ENCODE data around the gene LARGE1. TPM values are rescaled to one million over a fixed set of nuclear protein-coding genes. Genes with fewer than 3 reads are reported as not detected.

LARGE1 gene
- total RNA-seq, 2 donors from 2014 or later = 29.5 to 42.1 TPM

DNA sequence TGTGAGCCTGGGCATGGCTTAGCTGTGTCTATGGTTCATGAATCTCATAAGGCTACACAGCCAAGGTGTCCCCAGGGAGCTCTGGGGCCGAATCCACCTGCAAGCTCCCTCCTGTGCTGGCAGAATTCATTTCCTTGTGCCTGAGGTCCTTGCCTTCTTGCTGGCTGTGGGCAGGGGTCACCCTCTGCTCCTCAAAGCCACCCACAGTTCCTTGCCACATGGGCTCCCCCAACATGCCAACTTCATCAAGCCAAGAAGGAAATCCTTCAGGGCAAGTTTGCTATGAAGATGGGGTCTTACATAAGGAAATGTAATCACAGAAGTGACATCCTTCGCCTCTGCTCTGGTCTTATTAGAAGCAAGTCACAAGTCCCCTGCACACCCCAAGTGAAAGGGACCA is 24.8 kb downstream of the LARGE1 start:
- DNase-seq (ENCODE audit: low spot score) (no peak), ATAC-seq (ENCODE audit: insufficient number of reproducible peaks, low FRiP score, low read depth) (no peak)
- Histone ChIP-seq H3K36me3 (no peaks in the 10 kb centered on the region), H3K9me3 (no peaks in the 10 kb centered on the region), H3K27me3 (replicated peaks; ENCODE audit: insufficient read depth) (no peaks in the 10 kb centered on the region), H3K4me1 (ENCODE audit: control insufficient read depth in 1 of 2, low read depth in 2 of 2) (peaks cover 0 to 12% of the 10 kb centered on the region in 2 donors), H3K4me3 (no peak overlapping the region), H3K27ac (no peak overlapping the region)
- TF ChIP-seq, protein P1, sequence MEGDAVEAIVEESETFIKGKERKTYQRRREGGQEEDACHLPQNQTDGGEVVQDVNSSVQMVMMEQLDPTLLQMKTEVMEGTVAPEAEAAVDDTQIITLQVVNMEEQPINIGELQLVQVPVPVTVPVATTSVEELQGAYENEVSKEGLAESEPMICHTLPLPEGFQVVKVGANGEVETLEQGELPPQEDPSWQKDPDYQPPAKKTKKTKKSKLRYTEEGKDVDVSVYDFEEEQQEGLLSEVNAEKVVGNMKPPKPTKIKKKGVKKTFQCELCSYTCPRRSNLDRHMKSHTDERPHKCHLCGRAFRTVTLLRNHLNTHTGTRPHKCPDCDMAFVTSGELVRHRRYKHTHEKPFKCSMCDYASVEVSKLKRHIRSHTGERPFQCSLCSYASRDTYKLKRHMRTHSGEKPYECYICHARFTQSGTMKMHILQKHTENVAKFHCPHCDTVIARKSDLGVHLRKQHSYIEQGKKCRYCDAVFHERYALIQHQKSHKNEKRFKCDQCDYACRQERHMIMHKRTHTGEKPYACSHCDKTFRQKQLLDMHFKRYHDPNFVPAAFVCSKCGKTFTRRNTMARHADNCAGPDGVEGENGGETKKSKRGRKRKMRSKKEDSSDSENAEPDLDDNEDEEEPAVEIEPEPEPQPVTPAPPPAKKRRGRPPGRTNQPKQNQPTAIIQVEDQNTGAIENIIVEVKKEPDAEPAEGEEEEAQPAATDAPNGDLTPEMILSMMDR (IDR thresholded peaks at IDR 0.05) = no peak

DNA sequence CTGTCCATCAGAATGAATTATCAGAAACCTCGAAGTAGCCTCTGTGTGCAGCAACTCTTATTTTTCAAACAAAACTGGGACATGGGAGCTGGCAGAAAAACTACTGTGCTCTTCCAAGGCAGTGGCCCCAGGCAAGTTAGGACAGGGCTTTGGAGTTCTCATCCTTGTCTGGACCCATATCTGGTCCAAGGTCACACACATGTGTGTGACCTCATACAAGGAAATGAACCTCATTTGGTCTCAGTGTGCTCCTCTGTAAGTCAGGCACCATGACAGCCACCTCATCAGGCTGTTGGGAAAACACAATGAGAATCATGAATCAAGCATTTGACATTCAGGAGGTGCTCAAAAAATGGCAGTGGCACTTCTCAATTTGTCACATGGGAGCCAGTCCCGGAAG is 25.8 kb downstream of the LARGE1 start:
- TF ChIP-seq, protein P1 (IDR thresholded peaks at IDR 0.05) = no peak
- H3K27me3 ChIP-seq (replicated peaks; ENCODE audit: insufficient read depth) = no peaks in the 10 kb centered on the region
- DNase-seq (ENCODE audit: low spot score) (no peak), ATAC-seq (ENCODE audit: insufficient number of reproducible peaks, low FRiP score, low read depth) (no peak)
- H3K36me3 ChIP-seq = no peaks in the 10 kb centered on the region
- H3K27ac ChIP-seq = no peak overlapping the region
- H3K9me3 ChIP-seq = no peaks in the 10 kb centered on the region
- H3K4me3 ChIP-seq = no peak overlapping the region
- peaks cover 4 to 7% of the 10 kb centered on the region in 2 donors for H3K4me1 ChIP-seq (ENCODE audit: control insufficient read depth in 1 of 2, low read depth in 2 of 2)

DNA sequence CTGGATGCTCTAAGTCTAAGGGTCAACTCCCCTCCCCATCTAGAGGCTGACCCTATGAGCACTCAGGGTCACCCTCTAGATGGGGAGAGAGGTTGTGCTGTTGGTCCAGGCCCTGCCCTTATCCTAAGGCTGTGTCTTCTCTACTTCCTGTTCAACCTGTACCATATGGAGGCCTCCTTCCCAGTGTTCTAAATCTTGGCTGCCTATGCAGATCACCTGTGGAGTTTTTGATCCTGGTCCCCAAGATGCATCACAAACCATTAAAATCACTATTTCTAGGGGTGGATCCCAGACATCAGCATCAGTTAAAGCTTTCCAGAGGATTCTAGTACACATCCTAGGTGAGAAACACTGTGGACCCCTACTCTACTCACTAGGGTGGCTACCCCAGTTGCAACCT is 26.2 kb downstream of the LARGE1 start:
- Histone ChIP-seq H3K4me3 (no peak overlapping the region), H3K27ac (no peak overlapping the region), H3K36me3 (no peaks in the 10 kb centered on the region), H3K9me3 (no peaks in the 10 kb centered on the region), H3K27me3 (replicated peaks; ENCODE audit: insufficient read depth) (no peaks in the 10 kb centered on the region), H3K4me1 (ENCODE audit: control insufficient read depth in 1 of 2, low read depth in 2 of 2) (peaks cover 7 to 8% of the 10 kb centered on the region in 2 donors)
- no peak for ATAC-seq (ENCODE audit: insufficient number of reproducible peaks, low FRiP score, low read depth)
- no peak for DNase-seq (ENCODE audit: low spot score)
- TF ChIP-seq, protein P1 (IDR thresholded peaks at IDR 0.05) = no peak

DNA sequence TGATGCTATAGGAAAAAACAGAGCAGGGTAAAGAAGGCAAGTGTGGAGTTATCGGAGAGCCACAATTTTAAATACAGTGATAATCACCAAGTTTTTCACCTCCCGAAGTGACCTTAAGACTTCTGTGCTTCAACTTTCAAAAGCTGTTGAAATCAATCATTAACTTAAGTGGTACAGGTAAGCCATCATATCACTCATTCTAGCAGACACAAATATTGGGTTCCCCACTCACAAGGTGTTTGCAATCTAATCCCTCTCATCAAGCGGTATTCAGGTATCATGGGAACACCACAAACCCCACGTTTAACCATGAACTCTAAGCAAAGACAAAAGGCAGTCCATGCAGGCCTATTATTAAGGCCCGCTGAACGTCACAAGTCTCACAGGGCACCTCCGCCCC is 26.8 kb downstream of the LARGE1 start:
- H3K4me3 ChIP-seq = no peak overlapping the region
- ATAC-seq (ENCODE audit: insufficient number of reproducible peaks, low FRiP score, low read depth) (no peak), DNase-seq (ENCODE audit: low spot score) (no peak)
- no peaks in the 10 kb centered on the region for H3K9me3 ChIP-seq
- no peaks in the 10 kb centered on the region for H3K27me3 ChIP-seq (replicated peaks; ENCODE audit: insufficient read depth)
- peaks cover 10 to 14% of the 10 kb centered on the region in 2 donors for H3K4me1 ChIP-seq (ENCODE audit: control insufficient read depth in 1 of 2, low read depth in 2 of 2)
- TF ChIP-seq, protein P1 (IDR thresholded peaks at IDR 0.05) = no peak
- H3K36me3 ChIP-seq = no peaks in the 10 kb centered on the region
- H3K27ac ChIP-seq = no peak overlapping the region

DNA sequence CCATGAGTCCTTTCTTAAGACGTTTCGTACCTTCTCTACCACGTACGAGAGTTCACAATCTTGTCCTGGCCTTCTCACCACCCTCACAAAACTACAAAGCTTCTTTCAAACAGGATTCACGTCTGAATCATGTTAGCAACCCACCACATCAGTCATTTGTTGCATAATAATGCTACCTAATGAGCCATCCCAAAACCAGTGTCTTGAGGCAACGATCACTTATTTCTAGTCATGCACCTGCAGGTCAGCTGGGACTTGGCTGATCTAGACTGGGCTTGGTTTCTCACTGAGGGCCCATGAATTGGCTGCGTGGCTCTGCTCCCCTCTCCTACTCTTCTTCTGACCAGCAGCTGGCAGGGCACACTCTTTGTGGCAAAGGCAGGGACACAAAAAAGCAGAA is 28.3 kb downstream of the LARGE1 start:
- ATAC-seq (ENCODE audit: insufficient number of reproducible peaks, low FRiP score, low read depth) (no peak), DNase-seq (ENCODE audit: low spot score) (no peak)
- Histone ChIP-seq H3K4me1 (ENCODE audit: control insufficient read depth in 1 of 2, low read depth in 2 of 2) (peaks cover 10 to 17% of the 10 kb centered on the region in 2 donors), H3K27me3 (replicated peaks; ENCODE audit: insufficient read depth) (no peaks in the 10 kb centered on the region), H3K4me3 (no peak overlapping the region), H3K9me3 (no peaks in the 10 kb centered on the region), H3K36me3 (no peaks in the 10 kb centered on the region), H3K27ac (no peak overlapping the region)
- TF ChIP-seq, protein P1 (IDR thresholded peaks at IDR 0.05) = no peak
